GM21515 (cell line): ENCODE data around the gene DLX5.

Experiments
- ATAC-seq: cut with Tn5 transposase; IDR thresholded peaks from one replicate; pipeline ENCODE4 v1.9.1; 2021; ENCODE audit not compliant: unreplicated experiment

The DLX5 gene

DNA sequence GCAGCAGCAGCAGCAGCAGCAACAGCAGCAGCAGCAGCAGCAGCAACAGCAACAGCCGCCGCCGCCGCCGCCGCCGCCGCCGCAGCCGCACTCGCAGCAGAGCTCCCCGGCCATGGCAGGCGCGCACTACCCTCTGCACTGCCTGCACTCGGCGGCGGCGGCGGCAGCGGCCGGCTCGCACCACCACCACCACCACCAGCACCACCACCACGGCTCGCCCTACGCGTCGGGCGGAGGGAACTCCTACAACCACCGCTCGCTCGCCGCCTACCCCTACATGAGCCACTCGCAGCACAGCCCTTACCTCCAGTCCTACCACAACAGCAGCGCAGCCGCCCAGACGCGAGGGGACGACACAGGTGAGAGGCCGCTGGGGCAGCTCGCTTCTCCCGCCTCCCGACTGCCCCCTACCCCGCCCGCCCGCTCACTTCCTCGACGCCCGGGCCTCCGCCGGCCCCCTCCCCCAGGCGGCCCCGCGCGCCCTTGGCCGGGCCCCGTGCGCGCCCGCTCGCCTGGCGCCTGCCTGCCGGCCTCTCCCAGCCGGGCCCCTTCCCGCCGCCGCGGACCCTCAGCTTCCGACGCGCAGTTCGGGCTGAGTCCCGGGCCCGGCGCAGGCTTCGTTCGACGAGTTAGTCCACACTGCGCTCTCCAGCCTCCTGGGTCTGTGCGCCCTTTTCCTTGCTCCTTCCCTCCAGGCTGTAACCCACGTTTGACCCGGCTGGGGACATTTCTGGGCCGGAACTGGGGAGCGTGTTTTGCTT lies 18.4 kb downstream of the DLX5 start:
- ATAC-seq, result no peak

DNA sequence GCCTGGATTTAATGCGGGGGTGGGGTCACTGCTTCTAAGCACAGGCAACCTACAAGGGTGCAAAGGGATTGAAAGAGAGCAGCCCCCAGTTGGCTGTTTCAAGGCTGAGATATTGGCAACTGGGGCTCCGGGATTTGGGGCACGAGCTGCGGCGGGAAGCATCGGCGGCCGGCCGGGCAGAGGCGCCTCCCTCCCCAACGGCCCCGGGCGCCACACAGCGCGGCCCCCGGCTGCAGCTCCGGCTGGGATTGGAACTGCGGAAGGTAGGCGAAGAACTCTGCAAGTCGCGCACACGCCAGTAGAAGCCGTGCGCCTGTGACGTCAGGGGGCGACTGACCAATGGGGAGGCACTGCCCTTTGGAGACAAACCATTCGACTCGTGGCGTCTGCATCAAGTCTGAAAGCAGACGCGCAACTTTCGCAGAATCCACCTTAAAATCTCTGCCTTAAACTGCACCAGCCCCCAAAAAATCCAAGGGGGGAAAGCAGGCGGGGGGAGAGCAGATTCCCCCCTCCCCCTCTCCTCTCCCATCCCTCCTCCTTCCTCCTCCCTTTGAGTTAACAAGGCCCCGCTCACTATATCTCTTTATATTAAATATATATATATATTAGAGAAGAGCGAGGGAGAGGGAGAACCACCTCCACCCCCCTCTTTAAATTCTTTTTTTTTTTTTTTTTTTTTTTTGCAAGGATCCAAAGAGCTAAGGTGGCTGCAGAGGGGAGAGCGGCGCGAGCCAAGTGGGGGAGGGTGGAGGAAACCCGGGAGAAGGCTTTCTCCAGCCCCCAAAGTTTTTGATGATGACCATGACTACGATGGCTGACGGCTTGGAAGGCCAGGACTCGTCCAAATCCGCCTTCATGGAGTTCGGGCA lies 19.2 kb downstream of the DLX5 start, which contains the start of gene DLX6:
Gene DLX6, plus strand, starts transcription at position 371 of the 872 bp plus-strand sequence. Its CDS starts 425 bp downstream, at position 796.
- ATAC-seq, result no peak

DNA sequence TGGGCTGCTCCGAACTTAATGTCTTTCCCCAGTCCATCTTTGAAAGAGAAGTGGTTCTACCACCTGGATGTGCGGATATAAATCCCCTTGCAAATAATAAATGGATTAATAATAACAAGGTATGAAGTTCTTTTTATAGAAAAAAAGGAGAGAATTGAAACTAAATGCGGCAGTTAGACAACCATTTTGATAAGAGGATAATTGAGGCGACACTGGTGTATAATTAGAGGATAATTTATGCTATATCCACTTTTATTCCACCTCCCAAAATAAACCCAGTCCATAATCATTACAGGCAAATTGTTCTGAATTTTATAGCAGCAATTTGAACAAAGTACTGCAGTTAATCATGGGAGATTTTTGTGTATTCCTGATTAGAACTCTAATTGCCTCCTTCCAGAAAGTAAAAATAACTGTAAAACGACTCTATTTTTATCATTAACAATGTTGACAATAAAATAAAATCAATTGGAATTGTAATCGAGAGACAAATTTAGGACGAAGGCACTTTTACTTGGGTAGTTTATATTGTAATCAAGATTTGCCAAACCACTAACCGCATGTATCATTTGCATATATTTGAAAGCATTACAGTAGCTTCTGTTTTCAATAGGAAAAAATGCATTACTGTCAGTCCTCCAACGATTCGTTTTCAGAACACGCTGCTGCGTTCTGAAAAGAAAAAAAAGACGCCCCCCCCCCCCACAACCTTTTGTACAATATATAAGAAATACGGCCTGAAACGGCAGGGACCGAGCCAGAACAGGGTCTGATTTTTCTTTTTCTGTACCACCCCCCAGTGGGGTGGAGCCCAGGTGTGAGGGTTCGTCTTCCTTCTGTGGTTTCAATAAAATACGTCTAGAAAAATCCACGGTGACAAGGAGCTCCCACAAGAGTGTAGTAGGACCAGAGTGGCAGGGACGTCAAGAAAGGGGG lies 20.1 kb downstream of the DLX5 start:
- no peak for ATAC-seq

DNA sequence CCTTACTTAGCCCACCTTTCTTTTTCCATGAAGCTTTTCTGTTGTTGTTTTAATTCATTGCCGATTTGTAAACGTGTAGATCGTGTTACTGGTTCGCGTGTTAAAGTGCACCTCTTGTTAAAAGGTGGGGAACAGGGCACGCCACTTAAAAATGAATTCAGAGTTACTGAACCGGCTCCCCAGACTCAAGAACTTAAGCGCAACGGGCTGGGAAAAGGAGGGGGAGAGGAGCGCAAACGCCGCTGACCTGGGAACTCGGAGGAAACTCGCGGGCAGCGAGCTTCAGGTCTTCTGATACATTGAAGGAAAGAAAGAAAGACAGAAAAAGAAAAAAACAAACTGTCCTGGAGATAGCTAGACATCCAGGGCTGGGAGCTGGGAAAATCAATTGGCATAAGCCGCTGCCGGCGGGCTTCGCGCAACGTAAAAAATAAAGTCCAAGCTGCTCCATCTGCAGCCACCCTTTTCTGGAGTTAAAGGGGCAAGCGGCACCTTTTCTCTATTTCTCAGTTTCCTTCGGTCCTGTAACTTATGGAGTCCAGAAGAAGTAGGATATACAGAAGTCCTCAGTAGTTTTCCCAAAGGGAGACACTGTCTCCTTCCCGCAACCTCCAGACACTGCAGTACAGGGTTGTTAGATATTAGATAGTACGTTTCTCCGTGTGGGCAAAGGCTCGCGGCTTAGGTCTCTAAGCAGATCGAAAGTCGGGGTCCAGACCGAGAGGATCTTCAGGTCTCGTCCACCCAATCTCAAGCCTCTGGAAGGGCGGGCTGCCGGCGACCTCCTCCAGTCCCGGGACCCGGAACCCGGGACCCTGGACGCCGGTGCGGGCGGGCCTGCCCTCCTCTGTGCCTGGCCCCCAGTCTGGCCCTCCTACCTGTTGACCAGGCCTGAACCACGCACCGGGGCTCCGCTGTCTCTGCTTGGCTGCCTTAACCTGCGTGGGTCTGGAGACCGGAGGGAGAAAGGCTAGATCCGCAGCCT lies 21.1 kb downstream of the DLX5 start:
- ATAC-seq, result no peak

DNA sequence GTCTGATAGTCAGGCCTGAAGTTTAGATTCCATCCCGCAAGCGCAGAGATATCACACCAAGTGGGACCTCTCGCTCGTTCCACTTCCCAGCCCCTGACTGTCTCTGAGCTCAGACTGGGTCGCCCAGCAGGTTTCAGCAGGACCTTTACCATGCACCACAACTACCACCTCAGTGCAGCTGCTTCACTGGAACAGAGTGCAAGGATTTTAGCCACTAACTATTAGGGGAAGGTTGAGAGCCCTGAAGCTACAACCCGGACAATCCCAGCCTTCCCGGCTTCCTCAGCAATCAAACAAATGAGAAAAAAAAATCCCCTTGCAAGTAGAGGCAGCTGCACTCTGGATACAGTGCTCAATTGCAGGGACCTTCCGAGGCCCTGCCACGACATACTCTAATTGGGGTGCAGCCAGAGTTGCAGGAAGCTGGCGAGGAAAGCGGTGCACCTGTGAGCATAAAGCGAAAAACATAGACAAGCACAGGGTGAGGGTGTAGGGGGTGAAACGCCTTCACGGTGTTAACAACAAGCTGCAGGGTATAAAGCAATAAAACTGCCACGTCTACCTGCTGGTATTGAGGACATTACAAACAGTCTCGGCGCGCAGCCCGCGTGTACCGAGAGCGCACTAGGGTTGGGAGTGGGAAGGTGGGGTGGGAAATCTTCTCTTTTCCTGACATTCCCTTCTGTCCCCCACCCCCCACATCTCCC lies 21.9 kb downstream of the DLX5 start:
- ATAC-seq, result no peak

DNA sequence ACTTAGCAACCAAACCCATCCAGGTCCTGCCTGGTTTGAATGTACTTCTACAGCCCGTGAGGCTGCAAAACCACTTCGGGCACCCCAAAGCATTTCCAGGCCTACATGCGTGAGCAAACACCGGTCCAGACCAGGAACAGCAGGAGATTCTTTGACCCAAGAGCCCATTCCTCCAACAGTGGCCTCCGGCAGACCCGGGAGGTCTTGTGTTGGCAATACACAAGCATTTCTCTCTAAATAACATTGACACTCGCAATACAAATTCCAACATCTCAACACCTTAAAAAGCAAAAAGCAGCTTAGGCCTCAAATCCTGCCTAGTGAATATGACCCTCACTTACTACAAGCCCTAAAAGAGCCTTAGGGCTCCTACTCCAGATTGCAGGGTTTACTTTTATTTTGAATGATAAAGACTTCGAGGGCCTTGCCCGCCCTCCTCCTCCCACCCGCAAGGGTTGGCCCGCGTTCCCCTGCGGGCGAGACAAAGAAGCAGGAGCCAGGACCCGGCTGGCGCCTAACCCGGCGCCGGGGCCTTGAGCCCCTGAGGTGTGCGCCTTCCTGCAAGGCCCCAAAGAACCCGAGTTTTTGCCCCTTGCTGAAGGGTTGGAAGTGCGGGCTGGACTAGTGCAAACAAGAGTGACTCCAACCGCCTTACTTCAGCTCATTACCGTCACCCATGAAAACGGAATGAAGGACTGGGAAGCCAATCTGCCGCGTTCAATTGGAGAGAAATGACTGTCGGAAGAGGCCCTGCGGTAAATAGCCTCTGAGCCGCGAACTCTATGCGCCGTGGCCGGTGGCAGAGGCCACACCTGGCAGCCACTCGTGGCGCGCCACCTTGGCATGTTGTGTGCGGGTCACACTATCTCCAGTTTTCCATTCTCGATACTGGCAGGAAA lies 22.7 kb downstream of the DLX5 start:
- no peak for ATAC-seq

DNA sequence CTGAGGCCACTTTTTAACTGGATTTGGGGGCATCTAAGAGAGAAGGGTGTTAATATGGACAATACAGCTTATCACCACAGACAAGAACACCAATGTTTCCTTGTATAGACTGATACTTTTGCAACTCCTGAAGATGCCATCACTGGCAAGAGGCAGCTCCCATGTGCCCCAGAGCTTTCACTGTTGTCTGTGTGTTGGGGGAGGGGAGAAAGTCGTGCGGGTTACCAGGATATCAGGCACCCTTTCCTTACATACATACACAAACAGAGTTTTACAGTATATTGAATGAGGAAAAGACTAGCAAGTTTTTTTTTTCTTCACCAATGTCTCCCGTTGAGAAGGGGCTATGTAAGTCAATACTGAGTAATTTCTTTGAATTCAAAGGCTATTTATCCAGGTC lies 23.4 kb downstream of the DLX5 start:
- no peak for ATAC-seq

DNA sequence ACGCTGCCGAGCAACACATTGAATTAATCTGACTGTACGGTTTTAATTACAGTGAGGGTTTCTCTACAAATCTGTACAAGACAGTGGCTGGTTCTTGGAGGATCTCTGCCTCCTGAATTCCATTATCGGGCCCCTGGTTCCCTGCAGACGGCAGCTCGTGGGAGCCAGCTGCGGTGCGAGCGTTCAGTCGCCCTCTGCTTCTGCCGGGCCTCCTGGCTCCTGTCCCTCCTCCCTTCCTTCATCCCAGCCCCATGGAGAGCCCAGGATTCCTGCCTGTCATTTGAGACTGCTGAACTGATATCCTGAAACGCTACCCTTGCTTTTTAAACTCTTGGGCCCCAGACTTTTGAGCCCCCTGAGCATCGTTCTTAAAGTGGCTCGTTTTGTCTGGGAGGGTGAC lies 25.9 kb downstream of the DLX5 start:
- no peak for ATAC-seq

DNA sequence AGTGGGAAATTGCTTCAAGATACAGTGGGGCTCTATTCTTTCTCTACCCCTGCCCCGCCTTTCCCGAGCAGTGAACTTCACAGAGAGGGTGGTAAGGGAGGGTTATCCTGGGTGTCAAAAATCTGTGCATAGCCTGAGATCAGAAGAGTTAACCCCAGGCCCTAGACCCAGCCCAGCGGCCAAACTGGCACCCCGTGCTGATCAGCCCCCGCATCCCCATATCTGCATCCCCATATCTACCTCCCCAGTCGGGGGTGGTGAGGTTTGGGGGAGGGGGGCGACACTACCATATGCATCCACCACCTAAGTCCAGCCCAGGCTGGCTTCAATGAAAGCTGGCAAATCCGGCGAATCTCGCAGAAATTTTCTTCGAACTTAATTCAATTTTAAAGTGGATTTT lies 26.3 kb downstream of the DLX5 start:
- ATAC-seq, result no peak

DNA sequence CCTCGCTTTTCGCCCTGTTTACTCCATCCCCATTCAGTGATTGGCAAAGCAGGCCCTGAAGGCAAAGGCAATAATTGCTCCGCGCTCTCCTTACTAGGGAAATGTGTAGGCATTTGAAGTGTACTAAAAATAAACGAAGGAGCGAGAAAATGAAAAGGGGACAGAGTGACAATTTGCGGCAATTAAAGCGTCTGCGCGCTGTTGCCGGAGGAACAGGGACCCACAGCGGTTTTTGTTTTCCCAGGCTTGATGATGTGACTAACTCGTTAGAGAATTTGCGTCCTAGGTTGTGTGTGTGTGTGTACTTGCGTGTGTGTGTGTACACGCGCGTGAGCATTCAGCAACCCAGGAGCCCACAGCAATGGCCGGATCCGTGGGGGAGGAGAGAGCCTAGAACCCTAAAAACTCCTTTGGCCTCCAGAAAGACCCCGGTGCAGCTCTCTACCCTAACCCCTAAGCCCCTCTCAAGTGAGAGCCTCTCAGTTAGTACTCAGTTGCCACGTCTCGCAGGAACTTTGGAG lies 27.1 kb downstream of the DLX5 start:
- no peak for ATAC-seq

DNA sequence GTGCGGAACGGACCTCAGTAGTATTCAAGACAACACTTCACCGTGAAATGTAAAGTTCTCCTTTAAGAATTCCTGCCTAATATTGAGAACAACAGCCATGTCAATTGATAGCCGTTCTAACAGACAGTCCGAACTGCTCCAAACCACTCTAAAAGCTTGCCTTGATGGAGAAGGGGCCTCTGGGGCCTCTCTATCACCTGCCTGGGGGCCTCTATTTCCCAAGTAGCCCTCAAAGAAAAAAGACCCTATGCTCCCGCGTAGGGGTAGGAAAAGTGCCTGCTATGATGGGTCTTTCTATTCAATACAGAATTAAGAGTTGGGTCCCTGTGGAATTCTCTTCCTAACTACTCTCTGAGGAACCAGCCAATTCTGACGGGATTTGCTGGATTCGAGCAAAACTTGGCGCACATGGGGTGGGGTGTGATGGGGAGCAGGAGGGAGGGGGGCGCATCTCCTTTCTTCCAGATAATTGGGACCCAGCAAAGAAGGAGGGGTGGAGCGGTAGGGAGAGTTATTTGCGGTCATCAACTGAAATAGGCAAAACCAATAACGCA lies 27.6 kb downstream of the DLX5 start:
- ATAC-seq, result no peak

DNA sequence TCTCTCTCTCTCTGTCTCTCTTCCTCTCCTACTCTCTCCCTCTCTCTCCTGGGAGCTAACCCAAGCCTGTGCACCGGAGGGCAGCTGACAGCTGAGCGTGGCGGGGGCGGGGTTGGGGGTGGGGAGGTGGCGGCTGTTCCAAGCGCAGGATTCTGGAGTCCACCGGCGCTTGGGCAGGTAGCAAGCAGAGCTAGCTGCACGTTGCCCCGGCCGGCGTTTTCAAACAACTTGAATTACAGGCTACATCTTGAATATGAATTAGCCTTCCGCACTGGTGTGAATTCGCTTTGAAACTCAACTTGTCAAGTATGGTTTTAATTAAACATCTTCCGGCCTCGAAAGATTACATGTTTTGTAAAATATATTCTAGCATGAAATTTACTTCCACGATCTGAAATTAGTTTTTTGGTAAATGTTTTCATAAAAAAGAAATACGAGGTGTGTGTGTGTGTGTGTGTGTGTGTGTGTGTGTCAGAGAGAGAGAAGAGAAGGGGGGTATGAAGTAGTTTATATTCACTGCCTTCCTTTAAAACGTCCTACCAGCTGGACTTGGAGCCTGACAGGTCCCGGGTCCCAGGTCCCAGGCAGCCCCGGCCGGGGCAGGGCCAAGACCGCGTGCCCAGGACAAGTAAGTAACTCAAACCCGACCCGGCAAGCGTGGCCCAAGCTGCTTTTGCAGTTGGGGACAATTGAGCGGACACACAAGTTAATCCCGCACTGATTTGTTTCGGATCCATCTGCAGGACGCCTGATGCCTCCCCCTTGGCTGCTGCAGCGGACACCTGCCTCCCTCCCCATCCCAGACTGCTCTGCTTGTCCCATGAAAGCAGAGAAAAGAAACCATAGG lies 28.3 kb downstream of the DLX5 start:
- ATAC-seq, result no peak

DNA sequence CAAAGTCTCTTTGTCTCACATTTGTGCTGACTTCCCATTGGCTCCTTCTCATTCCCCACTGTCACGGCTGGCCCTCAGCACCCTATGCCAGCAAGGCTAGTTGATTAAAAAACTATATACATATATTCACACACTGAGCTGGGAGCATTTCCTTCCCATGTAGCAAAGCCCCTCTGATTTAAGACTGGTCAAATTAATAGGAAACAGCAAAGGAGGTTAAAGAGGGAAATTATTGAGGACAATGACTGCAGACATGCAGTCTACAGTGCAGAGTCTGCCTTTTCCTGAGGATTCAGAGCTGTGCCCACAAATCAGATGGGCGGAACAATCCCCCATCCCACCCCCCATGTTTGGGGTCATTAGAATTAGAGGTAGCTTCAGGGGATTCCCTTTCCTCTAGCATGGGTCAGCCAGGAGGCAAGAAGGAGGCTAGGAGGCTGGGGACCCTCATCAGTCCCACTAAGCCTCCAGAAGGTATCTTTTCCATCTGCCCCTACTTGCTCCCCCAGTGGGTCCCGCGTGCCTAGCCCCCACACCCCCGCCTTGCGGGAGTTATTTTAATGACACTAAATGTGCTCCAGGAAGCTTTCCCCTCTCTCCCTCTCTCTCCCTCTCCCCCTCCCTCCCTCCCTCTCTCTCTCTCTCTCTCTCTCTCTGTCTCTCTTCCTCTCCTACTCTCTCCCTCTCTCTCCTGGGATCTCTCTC lies 29.1 kb downstream of the DLX5 start:
- ATAC-seq, result no peak

DNA sequence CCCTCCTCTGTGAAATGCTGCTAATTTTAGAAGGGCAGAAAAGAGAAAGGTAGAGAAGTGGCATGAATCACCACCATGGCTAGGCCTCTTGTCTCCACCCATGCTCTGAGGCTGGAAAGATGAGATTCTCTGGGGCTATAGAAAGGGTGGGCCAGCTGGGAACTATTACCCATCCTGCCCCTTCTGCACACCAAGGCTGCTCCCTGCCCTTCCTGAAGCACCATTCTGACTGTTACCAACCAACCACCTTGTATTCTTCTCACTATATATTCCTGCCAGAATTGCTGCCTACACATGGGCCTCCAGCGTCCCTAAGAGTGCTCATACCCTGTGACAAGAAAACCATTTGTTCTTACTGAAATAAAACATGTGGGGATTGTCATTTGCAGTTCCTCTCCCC lies 30.7 kb downstream of the DLX5 start:
- ATAC-seq, result no peak

DNA sequence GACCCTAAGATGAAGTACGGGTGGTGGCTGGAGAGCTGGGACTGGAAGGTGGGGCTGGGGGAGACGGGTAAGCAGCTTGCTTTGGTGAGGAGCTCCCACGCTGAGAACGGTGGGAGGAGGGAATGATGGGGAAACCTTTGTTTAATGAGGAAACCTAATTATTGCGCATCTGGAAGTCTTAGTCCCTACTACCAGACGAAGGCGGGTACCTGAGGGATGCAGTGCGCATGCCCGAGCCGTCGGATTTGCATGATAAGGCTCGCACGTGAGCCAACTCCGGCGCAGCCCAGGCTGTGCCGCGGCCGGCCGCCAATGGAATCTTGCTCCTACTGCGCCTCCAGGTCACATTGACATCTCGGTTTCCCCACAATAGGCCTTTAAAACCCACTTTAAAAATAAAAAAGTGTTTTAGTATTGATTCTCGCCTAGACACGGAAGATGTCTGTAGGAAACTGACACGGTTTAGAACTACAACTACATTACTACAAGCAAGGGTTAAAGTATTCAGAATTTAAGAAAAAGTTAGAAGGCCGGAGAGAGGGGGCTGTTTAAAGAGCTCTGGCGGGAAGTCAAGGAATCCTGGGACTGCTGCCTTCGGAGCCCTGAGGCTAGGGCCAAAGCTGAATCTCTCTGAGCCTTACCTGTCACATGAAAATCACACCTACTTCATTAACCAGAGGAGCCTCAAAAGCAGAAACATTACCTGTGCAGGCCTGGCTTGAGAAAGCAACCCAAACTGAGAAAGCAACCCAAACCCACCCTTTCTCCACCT lies 31.4 kb downstream of the DLX5 start:
- ATAC-seq, result no peak
